Endodermal cell (in vitro differentiated cells): ENCODE measurements around the gene SEMA4B. TPM values are rescaled to one million over a fixed set of nuclear protein-coding genes. Genes with fewer than 3 reads are reported as not detected.

ENCODE experiments used
- DNase-seq: peaks from one replicate; pipeline ENCODE4 v3.0.0-alpha.2; 2017
- H3K27ac ChIP-seq: 2 replicates; pipeline ENCODE4 v1.5.1; 2013; ENCODE audit warnings: mild to moderate bottlenecking, low read depth, low read length, moderate library complexity
- H3K27me3 ChIP-seq: 2 replicates; pipeline ENCODE4 v1.6.1; 2013; ENCODE audit warnings: mild to moderate bottlenecking, low read length, moderate library complexity; ENCODE audit not compliant: insufficient read depth, control insufficient read depth, poor library complexity, severe bottlenecking
- H3K36me3 ChIP-seq: 2 replicates; pipeline ENCODE4 v1.7.0; 2013; ENCODE audit warnings: mild to moderate bottlenecking, low read length, moderate library complexity; ENCODE audit not compliant: control insufficient read depth, insufficient read depth
- H3K4me1 ChIP-seq: one replicate; pipeline ENCODE4 v1.7.0; 2013; ENCODE audit warnings: low read length; ENCODE audit not compliant: control insufficient read depth, insufficient read depth
- H3K4me3 ChIP-seq: 2 replicates; pipeline ENCODE4 v1.5.1; 2013; ENCODE audit warnings: mild to moderate bottlenecking, low read length, moderate library complexity
- H3K9ac ChIP-seq: 2 replicates; pipeline ENCODE4 v1.6.1; 2013; ENCODE audit warnings: mild to moderate bottlenecking, low read length, moderate library complexity; ENCODE audit not compliant: poor library complexity, severe bottlenecking; ENCODE audit errors: extremely low read depth
- H3K9me3 ChIP-seq: 2 replicates; pipeline ENCODE4 v1.6.1; 2013; ENCODE audit warnings: mild to moderate bottlenecking, low read length, moderate library complexity; ENCODE audit not compliant: control insufficient read depth
- H3K27ac Mint-ChIP-seq: 2 replicates; pipeline ENCODE4 v1.8.0; 2020; ENCODE audit warnings: mixed read lengths
- H3K27me3 Mint-ChIP-seq: 2 replicates; pipeline ENCODE4 v1.8.0; 2021; ENCODE audit warnings: mild to moderate bottlenecking, mixed read lengths; ENCODE audit not compliant: insufficient read depth
- H3K36me3 Mint-ChIP-seq: 2 replicates; pipeline ENCODE4 v1.8.0; 2020; ENCODE audit warnings: low read depth, mixed read lengths
- H3K4me1 Mint-ChIP-seq: 2 replicates; pipeline ENCODE4 v1.8.0; 2020; ENCODE audit warnings: mixed read lengths
- H3K4me3 Mint-ChIP-seq: 2 replicates; pipeline ENCODE4 v1.8.0; 2020; ENCODE audit warnings: mild to moderate bottlenecking, moderate library complexity, mixed read lengths
- H3K9me3 Mint-ChIP-seq: 2 replicates; pipeline ENCODE4 v1.8.0; 2020; ENCODE audit warnings: mild to moderate bottlenecking, mixed read lengths
- WGBS, 2 experiments: methylation state at CpG; one replicate each; pipeline versions ENCODE4 v1.1.5 to v1.1.7; 2013; ENCODE audit warnings: missing lambda C conversion rate in 2 of 2, mixed read lengths in 1 of 2; ENCODE audit not compliant: insufficient coverage in 1 of 2, insufficient read length in 1 of 2; 5-methylcytosine and 5-hydroxymethylcytosine counted together
- total RNA-seq, 2 donors: library from RNA; stranded (reverse); fragmentation: NEBNext Ultra II Directional in 1 of 2; extraction: Animal tissue kit (Norgen Biotek cat#: 25700) in 1 of 2; gene quantifications; 2 replicates in 1 of 2; 3 replicates in 1 of 2; pipeline ENCODE4 v1.2.1, GENCODE V29; 2021
- TF ChIP-seq, protein P1 (sequence below): fragments of 200-600 bp; sonication (generic); conservative IDR thresholded peaks from 2 replicates; pipeline ENCODE4 v1.5.0; 2021; ENCODE audit warnings: antibody characterized with exemption, mild to moderate bottlenecking

SEMA4B gene
- total RNA-seq, 2 donors from 2014 or later = 25.1 to 33.1 TPM

DNA sequence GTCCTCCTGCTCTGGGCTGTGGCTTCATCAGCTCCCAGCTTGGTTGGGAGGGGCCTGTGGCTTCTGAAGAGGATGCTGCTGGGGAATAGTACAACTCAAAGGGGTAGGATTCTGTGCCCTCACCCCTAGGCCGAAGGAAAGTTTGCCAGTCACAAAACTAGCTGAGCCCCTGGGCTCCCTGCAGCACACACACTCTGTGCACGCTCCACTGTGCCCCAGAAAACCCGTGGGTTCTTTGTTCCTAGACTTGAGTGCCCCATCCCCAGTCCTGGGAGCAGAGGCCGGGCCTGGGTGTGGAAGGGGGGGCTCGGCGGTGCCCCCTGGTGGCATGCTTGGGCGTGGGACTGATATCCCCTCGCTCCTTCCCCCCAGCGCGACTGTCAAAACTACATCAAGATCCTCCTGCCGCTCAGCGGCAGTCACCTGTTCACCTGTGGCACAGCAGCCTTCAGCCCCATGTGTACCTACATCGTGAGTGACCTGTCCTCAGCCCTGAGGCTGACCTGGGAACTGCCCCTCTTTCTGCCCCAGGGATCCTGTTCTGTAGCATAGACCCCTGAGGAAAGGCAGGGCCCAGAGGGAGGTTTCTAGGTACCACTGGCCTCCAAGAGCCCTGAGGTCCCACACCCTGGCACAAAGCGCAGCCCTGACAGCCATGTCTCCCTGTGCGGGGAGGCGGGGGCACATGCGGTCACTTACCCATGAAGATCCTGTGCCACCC is 18.5 kb downstream of the SEMA4B start:
- Histone ChIP-seq H3K4me3 (no peak overlapping the region), H3K9me3 (no peaks in the 10 kb centered on the region), H3K9ac (no peak overlapping the region), H3K4me1 (no peaks in the 10 kb centered on the region), H3K27me3 (no peaks in the 10 kb centered on the region), H3K36me3 (no peaks in the 10 kb centered on the region), H3K27ac (no peak overlapping the region)
- TF ChIP-seq, protein P1, sequence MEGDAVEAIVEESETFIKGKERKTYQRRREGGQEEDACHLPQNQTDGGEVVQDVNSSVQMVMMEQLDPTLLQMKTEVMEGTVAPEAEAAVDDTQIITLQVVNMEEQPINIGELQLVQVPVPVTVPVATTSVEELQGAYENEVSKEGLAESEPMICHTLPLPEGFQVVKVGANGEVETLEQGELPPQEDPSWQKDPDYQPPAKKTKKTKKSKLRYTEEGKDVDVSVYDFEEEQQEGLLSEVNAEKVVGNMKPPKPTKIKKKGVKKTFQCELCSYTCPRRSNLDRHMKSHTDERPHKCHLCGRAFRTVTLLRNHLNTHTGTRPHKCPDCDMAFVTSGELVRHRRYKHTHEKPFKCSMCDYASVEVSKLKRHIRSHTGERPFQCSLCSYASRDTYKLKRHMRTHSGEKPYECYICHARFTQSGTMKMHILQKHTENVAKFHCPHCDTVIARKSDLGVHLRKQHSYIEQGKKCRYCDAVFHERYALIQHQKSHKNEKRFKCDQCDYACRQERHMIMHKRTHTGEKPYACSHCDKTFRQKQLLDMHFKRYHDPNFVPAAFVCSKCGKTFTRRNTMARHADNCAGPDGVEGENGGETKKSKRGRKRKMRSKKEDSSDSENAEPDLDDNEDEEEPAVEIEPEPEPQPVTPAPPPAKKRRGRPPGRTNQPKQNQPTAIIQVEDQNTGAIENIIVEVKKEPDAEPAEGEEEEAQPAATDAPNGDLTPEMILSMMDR = peak; percentile 87
- WGBS, 2 experiments = 66 to 70% methylated on average over 11 to 17 of the region's 17 CpGs
- Mint-ChIP-seq H3K36me3 (peaks cover 20% of the 10 kb centered on the region), H3K27me3 (no peaks in the 10 kb centered on the region), H3K9me3 (no peaks in the 10 kb centered on the region), H3K4me3 (no peak overlapping the region), H3K27ac (no peak overlapping the region), H3K4me1 (no peaks in the 10 kb centered on the region)
- DNase-seq = peak; percentile 86

DNA sequence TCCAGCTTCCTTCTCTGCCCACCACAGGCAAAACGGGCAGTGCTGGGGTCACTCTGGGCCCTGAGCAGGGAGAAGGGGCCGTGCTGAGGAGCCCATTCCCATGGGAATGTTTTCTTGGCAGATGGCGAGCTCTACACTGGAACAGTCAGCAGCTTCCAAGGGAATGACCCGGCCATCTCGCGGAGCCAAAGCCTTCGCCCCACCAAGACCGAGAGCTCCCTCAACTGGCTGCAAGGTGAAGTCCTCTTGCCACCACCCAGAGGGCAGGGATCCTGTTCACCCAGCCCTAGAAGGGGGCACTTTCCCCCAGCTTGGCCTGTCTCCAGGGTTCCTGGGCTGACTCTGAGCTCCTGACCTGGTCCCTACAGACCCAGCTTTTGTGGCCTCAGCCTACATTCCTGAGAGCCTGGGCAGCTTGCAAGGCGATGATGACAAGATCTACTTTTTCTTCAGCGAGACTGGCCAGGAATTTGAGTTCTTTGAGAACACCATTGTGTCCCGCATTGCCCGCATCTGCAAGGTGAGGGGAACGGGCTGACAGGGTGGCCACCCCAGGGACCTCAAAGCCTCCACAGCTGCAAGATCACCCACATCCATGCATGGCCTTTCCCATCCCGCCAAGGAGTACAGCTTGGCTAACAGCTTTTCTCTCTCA is 20.2 kb downstream of the SEMA4B start:
- peak; percentile 91 for DNase-seq
- Histone ChIP-seq H3K27ac (no peak overlapping the region), H3K4me1 (no peaks in the 10 kb centered on the region), H3K9me3 (no peaks in the 10 kb centered on the region), H3K9ac (no peak overlapping the region), H3K4me3 (no peak overlapping the region), H3K27me3 (no peaks in the 10 kb centered on the region), H3K36me3 (peaks cover 3% of the 10 kb centered on the region)
- TF ChIP-seq, protein P1 = peak; percentile 81
- peaks cover 25% of the 10 kb centered on the region for H3K36me3 Mint-ChIP-seq
- H3K4me1 Mint-ChIP-seq = no peaks in the 10 kb centered on the region
- no peaks in the 10 kb centered on the region for H3K9me3 Mint-ChIP-seq
- no peaks in the 10 kb centered on the region for H3K27me3 Mint-ChIP-seq
- no peak overlapping the region for H3K4me3 Mint-ChIP-seq
- no peak overlapping the region for H3K27ac Mint-ChIP-seq
- WGBS, 2 experiments = 73% methylated on average over 12 to 14 of the region's 14 CpGs

DNA sequence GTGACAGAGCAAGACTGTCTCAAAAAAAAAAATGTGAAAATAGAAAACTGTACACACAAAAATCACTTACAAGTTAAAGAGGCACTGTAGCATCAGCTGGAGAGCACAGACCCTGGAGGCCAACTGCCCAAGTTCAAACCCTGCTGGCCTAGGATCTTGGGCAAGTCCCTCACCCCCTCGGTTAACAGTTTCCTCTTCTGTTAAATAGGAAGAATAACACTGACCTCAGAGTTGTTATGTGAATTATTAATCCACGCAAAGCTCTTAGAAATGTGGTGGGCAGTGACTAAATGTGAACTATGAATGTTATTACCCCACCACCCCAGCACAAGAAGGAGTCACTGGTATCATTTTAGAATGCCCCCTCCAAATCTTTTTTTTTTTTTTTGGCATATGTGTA is 21.4 kb downstream of the SEMA4B start:
- Mint-ChIP-seq H3K36me3 (peaks cover 27% of the 10 kb centered on the region), H3K4me3 (no peak overlapping the region), H3K27ac (no peak overlapping the region), H3K27me3 (no peaks in the 10 kb centered on the region), H3K9me3 (no peaks in the 10 kb centered on the region), H3K4me1 (no peaks in the 10 kb centered on the region)
- H3K9ac ChIP-seq = no peak overlapping the region
- TF ChIP-seq, protein P1 = no peak
- H3K9me3 ChIP-seq = no peaks in the 10 kb centered on the region
- H3K36me3 ChIP-seq = peaks cover 8% of the 10 kb centered on the region
- no peak for DNase-seq
- no peak overlapping the region for H3K27ac ChIP-seq
- H3K27me3 ChIP-seq = no peaks in the 10 kb centered on the region
- H3K4me3 ChIP-seq = no peak overlapping the region
- WGBS, 2 experiments = 100% methylated on average over 1 of the region's 2 CpGs; no CpG with 5 or more reads in 1 of the 2 experiments
- H3K4me1 ChIP-seq = no peaks in the 10 kb centered on the region
